Activated T-helper 9 cell treated with anti-CD3 and anti-CD28 coated beads, Interleukin-2, amount 50 U/mL, for 16 hours (primary cell): ENCODE results near the gene STPG2.

Experiments used
- DNase-seq: peaks from one replicate; pipeline ENCODE4 v3.0.0-alpha.2; 2020; ENCODE audit warnings: low read depth

STPG2 gene

DNA sequence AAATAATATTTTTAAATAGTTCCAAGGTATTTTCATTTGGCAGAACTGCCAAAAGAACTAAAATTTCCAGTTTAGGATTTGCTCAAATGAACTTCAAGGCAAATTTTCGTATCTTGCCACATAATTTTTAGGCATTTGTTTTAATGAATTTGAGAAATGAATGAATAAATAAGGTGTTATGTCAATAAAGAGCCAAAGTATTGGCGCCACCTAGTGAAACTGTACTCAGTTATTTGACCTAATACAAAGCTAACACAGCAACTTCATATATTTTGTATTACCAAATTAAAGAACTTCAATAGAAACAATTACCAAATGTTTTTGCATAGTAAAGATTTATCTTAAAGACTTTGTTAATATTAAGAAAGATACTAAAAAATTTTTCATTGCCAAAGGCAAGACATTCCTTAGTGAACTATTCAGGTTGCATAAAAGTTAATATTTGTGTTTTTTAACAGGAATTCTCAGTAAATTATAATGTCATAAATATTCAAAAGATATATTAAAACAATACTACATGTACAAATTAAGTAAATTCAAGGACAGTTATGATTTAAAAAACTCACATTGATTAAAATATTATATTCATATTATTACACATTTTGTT lies 50.3 kb downstream of the STPG2 start:
- no peak for DNase-seq

DNA sequence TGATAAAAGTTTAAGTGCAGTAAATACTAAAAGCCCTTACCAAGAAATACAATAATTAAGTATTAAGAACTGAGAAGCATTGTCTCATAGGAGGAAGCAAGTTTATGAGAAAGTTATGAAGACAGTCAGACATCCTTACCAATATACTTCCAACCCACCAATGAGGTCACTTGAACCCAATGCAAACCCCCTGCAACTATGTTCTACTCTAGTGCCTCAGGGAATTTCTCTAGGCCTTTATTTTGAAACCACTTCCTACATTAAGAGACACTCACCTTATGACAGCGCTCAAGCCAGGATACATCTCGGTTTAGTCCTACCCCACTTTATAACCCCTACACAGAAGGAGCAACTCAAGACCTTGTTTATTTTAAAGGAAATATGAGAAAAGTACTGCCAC lies 61.3 kb downstream of the STPG2 start:
- DNase-seq, result no peak

DNA sequence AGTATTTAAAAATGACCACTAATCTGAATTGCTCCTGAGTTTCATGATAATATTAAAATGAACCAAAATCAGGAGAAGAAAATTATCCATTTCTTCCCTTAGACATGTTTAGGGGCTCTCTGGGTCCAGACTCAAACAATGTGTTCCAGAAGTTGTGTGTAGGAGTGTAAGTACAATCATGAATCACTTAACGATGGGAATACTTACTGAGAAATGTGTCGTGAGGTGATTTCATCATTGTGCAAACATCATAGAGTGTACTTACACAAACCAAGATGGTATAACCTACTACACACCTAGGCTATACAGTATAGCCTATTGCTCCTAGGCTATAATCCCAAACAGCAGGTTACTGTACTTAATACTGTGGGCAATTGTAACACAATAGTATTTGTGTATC lies 74.8 kb downstream of the STPG2 start:
- DNase-seq, result no peak

DNA sequence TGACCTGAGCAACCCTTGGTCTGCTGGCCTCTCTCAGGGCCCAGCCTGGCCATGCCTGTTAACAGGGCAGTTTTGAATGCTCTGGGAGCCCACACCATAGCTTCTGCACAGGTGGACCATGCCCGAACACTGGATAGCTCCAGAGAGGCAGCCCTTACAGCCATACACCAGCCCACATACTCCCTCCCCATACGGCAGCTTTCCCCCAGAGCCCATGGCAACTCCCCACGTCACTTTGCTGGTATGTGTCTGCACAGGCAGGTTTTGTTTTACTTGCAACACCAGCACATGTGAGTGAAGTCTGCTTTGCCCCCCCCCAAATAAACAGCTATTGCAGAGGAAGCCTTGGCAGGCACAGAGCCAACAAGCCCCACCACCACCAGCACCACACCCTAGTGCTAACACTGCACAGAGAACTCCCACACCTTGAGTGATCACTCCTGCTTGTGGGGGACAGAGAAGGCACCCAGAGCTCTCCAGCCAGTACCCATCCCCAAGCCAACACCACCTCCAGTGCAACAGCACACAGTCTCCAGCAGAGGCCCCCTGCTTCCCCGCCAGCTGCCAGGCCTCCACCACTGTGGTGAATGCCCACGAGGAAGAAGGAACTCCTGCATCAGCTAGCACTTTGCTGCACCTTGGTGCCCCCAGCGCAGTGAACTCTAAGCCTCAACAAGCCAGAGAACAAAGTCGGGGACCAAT lies 87.3 kb downstream of the STPG2 start:
- DNase-seq, result no peak

DNA sequence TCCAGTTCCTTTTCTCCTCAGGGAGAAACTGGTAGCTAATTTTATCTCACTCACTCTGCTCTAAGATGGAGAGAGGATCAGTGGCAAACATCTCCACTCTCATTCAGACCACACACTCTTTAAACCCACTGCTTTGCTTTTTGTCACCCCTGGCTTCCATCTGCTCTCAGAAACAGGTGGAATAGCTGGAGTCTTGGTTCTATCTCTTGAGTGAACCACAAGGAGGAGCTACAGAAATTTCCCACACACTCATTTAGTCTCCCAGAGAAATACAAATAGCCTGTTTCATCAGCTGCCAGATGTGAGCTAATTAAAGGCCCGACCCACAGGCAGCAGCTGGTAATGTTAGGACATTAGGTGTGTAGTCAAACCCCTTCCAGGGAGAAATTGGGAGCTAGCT lies 96.6 kb downstream of the STPG2 start:
- DNase-seq, result no peak

DNA sequence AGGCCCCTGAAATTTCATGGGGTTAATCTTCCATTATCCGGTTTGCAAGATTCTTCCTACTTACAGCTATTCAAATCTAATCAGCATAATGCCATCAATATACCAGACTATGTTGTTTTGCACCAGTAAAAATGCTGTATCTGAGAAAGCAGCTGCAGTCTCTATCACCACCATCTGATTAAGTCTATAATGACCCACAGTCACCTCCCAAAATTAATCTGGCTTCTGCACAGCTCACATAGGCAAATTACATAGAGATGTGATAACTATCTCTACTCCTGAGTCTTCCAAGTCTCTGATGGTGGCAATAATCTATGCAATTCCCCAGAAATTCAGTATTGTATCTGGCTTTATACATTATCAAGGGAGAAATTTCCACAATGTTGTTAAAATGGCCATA lies 113.2 kb downstream of the STPG2 start:
- DNase-seq, result no peak

DNA sequence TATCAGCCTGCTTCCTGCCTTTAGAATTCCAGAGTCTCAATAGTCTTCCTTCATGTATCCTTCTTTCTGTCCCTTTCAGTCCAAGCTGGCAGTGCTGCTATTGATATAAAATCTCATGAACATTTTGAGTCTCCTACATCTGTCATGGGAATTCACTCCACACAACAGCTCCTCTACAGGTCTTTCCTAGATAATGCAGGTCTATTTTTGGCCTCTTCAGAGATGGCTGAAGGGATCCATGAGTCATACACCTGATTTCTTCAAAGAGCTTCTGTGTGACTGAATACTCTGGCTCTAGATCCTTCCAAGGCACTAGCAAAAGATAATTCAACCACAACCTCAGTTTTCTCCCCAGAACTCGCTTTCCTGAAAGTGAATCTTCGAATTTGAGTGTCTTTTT lies 115.4 kb downstream of the STPG2 start:
- DNase-seq, result no peak

DNA sequence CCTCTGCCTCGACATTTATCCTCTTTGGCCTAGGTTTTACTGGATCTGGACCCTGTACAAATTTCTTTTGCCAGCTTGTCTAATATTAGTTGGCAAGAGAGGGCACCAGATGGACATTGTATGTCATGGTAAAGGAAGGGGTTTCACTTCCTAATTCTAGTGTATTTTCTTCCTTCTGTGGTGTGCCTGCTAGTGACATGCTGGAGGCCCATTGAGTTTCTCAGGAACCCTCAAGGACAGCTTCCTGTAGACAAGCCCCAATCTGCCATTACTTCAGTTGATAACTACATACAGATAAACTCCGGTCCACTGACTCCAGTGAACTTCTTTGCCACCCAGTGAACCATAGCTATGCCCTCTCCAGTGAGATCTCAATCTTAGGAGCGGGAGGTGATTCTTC lies 116.9 kb downstream of the STPG2 start:
- DNase-seq, result no peak

DNA sequence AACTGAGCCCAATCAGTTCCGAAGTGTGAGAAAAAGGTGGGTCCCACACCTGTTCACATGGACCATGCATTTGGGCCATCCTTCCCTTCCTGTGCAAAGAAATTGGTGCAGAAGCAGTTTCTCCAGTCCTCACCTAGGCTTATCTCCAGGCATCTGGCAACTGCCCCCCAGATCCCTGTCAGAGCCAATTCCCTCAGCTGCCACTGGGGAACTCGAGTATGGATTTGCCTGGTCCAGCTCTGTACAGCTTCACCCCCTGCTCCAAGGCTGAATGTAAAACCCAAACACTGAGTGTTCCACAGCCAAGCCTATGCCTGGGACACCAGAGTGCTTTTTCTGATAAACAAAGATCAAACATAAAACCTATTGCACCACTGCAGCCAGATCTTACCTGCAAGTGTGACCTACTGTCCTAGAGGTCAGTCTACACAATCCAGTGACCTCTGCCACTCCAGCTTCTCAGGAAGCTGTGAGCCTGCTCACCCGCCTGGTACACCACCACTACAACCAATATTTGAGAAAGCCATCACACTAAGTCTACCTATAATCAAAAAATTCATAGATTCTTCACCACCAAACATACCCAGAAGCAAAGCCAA lies 136.4 kb downstream of the STPG2 start:
- no peak for DNase-seq

DNA sequence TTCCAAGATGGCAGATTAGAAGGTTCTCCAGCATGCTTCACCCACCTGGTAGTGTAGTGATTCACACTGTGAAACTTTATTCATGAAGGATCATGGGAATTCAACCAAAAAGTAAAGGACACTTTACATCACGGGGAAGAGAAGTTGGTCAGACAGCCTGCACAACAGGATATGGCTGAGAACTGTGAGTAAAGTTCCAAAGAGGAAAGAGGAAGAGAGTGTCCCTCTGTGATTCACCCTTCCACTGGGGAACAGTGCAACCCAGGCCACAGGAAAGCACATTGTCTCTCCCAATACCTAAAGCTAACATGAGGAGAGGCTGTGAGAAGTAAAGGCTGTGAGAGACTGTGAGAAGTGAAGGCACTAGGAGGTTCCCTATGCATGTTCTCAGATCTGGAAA lies 137.2 kb downstream of the STPG2 start:
- DNase-seq, result no peak

DNA sequence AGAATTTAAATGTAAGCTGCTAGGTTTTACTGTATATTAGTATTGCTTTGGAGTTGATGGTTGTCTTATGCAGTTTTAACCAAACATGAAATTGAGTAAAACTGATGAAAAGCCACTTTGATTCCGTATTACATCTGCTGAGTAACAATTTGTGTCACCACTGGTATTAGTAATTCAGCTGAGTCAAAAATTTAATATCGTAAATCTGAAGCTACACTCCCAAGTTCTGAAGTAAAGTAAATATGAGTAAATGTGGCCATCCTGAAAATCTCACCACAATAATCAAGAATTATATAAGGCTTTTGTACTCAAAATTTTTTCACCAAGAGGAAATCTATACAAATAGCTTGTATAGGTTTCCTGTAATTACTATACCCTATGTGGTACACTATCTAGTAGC lies 142.3 kb downstream of the STPG2 start:
- DNase-seq, result no peak

DNA sequence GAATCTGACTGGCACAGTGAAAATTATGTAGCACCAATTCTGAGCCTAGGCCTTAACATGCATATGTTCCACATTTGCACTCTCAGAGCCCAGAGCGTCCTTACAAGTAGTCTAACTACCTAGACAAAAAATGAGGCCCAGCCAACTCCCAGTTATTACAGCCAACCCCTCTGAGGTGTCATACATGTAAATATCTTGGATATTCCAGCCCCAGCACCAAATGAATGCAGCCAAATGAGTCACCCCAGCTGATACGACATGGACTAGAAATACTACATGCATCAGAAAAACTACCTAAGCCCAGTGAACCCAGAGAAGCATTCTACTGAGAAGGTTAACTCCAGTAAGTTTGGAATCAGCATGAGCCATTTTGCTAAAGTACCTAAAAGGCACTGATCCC lies 145.1 kb downstream of the STPG2 start:
- DNase-seq, result no peak

DNA sequence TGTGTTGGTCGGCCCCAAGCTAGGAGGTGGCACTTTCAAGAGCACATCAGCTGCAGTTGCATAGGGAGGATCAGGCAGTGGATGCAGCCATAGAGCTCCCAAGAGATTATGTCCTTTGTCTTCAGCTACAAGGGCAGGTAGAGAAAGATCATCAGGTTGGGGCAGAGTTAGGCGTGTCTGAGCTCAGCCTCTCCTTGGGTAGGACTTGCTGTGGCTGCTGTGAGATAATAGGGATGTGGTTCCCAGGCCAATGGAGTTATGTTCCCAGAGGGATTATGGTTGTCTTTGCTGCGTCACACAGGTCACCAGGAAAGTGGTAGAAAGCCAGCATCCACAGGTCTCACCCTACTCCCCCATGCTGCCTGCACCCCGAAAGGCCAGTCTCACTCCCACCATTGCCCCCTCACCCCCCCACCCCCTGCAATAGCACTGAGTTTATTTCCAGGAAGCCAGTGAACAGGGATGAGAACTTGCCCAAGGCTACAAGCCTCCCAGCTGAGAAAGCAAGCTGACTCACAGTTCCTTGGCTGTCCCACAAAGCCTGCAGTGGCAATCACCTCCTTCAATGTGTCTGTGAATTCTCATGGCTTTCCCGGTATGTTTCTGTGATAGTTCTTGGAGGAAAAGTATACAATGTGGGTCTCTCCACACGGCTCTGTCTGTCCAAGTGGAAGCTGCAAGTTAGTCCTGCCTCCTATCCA lies 148.4 kb downstream of the STPG2 start:
- DNase-seq, result no peak

DNA sequence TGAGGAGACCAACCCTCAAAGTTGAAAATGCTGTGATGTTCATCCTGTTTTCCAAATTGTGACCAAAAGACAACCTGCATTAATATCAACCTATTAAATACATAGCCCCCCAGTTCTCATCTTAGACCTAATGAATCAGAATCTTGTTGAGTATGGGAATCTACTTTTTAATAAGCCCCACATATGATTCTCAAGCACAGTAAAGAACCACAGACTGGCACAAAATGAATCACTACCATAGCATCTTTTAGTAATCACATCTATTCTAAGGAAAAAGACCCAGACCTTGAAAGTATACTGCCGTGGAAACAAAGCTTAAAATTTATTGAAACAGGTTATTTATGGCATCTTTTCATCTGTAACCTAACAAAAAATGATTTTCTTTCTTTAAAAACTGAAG lies 152.9 kb downstream of the STPG2 start:
- no peak for DNase-seq

DNA sequence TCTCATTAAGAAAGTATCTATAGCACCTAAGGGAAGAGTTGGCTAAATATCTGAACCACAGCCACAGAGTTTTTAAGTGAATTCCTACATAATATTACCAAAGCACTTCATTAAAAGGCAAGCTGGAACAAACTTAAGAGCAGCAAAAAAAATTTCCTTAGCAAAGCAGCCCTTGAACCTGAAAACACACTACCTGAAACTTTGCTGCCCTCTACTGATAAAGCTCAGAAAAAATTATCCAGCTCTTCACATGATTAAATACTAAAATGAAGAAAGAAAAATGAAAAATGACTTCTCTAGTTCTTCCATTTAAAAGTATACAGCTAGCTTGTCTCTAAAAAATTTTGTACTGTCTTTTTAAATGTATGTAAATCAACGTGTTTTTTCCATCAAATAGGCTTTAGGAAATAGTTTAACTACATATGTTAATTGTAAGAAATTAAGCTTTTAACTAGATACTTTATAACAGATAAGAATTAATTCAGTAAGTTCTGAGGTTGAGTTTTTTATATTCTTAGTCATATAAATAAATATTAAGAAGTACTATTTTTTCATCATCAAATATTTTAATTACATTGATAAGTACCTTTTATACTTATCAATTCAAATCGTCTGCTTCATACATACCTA lies 156.1 kb downstream of the STPG2 start:
- DNase-seq, result no peak

DNA sequence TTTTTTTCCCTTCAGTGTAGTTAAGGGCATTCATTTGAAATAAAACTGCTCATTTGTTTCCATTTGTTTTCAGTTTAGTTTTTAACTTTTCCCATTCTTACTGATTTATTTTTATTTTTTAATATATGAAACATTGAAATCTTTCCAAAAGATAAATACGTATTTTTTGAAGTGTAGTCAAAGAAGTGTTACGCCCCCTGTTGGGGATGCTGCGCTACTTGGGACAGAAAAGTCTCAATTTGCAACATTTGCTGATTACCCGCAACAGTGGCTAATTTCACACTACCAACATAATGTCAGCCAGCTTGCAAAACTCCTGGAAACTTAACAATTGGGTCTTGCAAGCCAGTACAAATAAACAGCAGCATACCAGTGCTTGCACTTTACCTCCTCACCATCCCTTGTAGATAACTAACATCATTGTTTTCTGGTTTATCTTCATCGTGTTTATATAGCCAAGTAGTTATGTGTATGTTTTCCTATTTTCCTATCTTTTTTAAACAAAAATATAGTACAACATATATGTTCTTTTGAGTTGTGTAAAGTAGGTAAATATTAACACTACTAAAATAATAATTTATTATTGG lies 158.6 kb downstream of the STPG2 start:
- no peak for DNase-seq

DNA sequence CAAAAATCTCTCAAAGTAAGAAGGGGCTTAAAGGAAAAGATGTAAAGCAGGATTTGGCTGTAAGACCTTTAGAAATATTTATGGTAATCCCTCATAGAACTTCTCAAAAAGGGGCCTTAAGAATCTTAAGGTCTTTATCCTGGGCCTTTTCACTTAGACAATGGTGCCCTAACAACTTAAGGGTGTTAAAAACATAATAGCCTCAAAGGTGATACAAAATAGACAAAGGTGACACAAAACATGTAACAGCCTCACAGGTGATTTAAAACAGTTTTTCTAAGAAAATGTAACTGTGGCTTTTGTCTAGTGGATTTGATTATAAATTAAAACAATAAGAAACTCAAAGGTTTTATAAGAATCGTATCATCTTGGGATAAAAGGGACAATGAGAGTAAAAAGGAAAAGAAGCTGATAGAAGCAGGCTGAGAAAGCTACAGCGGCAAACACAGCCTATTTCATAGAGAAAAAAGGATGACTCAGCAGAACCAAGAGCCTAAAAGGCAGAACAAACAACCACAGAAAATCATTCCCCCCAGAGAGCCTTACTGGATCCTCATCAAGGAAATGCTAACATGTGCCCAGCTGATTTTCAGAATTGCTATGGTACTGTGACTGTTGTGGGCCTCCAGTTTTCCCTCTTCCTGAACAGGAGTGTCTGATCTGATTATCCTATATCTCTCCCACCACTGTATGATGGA lies 164.3 kb downstream of the STPG2 start:
- no peak for DNase-seq

DNA sequence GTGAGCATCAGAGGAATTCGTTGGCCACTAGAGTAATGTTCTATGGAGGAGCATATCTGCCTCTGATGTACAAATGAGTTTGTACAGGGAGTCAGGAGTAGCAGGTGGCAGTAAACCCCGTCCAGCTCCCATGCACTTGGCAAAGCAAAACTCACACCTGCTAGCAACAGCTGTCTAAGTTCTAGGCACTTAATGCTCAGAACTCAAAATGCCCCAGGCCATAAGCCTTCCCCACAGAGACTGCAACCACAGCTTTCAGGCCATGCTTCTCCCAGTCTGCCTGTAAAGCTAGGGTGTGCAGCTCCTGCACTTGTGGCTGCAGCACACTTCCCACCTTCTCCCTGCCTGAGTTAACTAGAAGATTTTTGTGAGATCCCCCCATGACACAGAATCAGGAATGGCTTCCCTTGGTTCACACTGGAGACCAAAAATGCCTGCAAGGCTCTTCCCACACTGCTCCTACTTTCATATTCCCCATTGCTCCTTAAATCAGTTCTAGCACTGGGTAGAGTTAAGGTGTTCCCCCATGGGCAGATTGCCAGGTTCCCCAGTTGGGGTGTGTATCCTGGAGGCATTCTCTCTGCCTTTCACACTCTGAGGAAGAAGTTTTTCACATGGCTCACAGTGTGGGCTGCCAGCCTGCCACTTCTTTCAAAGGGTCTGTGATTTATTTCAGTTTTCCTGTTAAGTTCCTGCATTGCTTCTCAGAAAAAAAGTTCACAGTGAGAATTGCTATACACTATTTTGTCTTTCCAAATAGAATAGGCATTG lies 189.9 kb downstream of the STPG2 start:
- no peak for DNase-seq

DNA sequence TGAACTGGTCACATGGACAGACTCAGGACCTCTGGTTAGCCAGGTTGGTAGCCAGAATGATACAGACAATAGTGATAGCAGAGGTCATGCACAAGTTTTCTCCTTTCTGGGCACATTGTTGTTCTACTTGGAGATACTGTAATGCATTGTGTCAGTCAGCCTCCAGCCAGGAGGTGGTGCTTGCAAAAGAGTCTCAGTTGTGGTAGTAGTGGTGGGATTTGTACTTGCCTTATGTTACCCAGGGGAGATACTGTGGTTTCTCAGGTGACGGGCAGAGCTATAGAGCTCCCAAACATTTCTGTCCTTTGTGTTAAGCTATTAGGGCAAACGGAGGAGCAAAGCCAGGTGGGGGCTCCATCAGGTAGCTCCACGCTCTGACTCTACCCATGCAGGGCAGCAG lies 190.5 kb downstream of the STPG2 start:
- DNase-seq, result no peak

DNA sequence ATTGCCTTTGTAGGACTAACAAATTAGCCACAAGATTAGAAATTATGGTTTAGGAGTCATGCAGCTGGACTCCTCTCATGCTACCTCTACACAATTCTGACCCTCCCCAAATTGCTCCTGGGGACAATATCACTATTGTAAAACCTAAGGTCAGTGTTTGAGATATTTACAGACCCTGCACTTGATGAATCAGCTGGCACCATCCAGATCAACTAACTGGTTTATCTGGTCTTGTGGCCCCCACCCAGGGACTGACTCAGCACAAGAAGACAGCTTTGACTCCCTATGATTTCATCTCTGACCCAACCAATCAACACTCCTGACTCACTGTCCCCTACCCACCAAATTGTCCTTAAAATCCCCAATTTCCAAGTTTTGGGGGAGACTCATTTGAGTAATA lies 192.4 kb downstream of the STPG2 start:
- no peak for DNase-seq

DNA sequence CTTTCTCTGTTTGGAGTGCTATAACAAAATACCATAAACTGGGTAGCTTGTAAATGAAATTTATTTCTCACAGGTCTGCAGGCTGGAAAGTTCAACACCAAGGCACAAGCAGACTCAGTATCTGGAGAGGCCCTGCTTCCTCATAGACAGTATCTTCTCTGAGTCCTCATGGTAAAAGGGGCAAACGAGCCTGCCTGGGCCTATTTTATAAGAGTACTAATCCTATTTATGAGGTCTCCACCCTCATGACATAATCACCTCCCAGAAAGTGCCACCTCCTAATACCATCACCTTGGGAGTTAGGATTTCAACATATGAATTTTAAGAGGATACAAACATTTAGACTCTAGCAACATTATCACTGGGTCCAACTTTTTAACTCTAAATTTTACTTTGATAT lies 200.3 kb downstream of the STPG2 start:
- no peak for DNase-seq
